ENCODE results near the gene UGP2. TPM values are rescaled to one million over a fixed set of nuclear protein-coding genes. Genes with fewer than 3 reads are reported as not detected.
"Not testable (repeated sequence)": the region's sequence is repeated elsewhere in the genome, so short reads cannot be mapped to it uniquely, and the experiment has no call there.

UGP2 gene
- total RNA-seq, 4 donors from 2014 or later, result 163 to 247 (median 198) TPM

DNA sequence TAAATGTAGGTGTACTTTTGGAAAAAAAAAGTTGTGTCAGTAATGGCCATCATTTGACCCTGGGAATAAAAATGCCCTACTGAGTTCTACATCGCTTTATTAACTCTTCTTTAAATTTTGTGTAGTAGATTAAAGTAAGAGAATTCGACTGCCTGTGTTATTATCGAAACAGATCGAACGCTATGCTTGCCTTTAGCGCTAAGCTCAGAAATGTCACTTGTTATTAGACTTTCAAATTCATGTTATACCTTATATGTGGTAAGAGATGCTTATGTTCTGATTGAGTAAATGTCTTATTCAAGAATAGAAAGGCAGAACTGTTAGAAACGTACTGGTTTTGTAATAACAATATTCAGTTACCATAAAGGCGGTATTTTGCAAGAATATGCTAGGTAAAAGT lies 1.4 kb downstream of the UGP2 start:
- WGBS, result 79% methylated on average over 8 of the region's 8 CpGs
- H3K9me3 ChIP-seq, result no peaks in the 10 kb centered on the region
- no peak for DNase-seq (ENCODE audit: extremely low spot score)
- intact Hi-C loops (cut with DNase I), result loop anchor here (5.0 kb wide), 2 partner anchors 44 to 256 kb away; partner anchors contain the start of genes MDH1 and WDPCP
- peaks cover 39 to 57% (median 54%) of the 10 kb centered on the region in 4 donors for H3K4me1 ChIP-seq
- H3K27ac ChIP-seq (replicated peaks in 1 of 4), result peak overlapping the region; percentile 92 to 98 (median 98)
- no peaks in the 10 kb centered on the region for H3K36me3 ChIP-seq
- TF ChIP-seq POLR2AphosphoS5 (IDR thresholded peaks at IDR 0.05) (no peak), POLR2A (IDR thresholded peaks at IDR 0.05; ENCODE audit: low read depth) (no peak), EP300 (IDR thresholded peaks at IDR 0.05) (no peak)
- TF ChIP-seq, protein P1, sequence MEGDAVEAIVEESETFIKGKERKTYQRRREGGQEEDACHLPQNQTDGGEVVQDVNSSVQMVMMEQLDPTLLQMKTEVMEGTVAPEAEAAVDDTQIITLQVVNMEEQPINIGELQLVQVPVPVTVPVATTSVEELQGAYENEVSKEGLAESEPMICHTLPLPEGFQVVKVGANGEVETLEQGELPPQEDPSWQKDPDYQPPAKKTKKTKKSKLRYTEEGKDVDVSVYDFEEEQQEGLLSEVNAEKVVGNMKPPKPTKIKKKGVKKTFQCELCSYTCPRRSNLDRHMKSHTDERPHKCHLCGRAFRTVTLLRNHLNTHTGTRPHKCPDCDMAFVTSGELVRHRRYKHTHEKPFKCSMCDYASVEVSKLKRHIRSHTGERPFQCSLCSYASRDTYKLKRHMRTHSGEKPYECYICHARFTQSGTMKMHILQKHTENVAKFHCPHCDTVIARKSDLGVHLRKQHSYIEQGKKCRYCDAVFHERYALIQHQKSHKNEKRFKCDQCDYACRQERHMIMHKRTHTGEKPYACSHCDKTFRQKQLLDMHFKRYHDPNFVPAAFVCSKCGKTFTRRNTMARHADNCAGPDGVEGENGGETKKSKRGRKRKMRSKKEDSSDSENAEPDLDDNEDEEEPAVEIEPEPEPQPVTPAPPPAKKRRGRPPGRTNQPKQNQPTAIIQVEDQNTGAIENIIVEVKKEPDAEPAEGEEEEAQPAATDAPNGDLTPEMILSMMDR (IDR thresholded peaks at IDR 0.05), result no peak
- no peaks in the 10 kb centered on the region for H3K27me3 ChIP-seq
- peak overlapping the region; percentile 74 to 99 (median 90) for H3K4me3 ChIP-seq

DNA sequence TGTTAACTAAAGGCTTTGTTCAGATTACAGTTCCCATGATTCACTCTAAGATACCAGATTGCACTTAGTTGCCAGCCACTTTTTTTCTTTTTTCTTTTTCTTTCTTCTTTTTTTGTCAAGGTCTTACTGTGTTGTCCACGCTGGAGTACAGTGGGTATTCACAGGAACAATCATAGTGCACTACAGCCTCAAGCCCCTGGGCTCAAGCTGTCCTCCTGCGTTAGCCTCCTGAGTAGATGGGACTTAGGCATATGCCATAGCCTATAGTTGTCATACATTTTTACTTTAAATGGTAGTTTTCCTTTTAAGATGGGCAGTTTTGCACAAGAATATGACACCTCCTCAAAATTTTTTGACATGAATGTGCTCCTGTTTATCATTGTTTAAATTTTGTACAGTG lies 2.1 kb downstream of the UGP2 start:
- Histone ChIP-seq H3K9me3 (no peaks in the 10 kb centered on the region), H3K27ac (replicated peaks in 1 of 4) (no peak overlapping the region), H3K4me3 (peak overlapping the region; percentile 74 to 99 (median 90)), H3K4me1 (peaks cover 46 to 64% (median 60%) of the 10 kb centered on the region in 4 donors), H3K36me3 (no peaks in the 10 kb centered on the region), H3K27me3 (no peaks in the 10 kb centered on the region)
- WGBS, result 87% methylated on average over 2 of the region's 2 CpGs
- no peak for DNase-seq (ENCODE audit: extremely low spot score)
- intact Hi-C loops (cut with DNase I), result loop anchor here (5.0 kb wide), 2 partner anchors 44 to 256 kb away; partner anchors contain the start of genes MDH1 and WDPCP
- TF ChIP-seq POLR2AphosphoS5 (IDR thresholded peaks at IDR 0.05) (no peak), EP300 (IDR thresholded peaks at IDR 0.05) (no peak), POLR2A (IDR thresholded peaks at IDR 0.05; ENCODE audit: low read depth) (no peak)
- TF ChIP-seq, protein P1 (IDR thresholded peaks at IDR 0.05), result no peak

DNA sequence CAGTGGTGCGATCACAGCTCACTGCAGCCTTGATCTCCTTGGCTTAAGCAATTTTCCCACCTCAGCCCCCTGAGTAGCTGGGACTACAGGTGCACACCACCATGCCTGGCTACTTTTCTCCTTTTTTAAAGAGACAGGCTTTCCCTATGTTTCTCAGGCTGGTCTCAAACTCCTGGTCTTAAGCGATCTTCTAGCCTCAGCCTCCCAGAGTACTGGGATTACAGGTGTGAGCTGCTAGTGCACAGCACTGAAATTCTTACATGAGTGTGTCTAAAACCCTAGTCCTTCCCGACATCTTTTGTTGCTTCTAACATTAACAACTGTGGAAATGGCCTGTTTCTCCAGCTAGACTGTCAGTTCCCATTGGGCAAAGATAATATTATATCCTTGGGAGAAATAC lies 2.9 kb downstream of the UGP2 start:
- intact Hi-C loops (cut with DNase I), result loop anchor here (5.0 kb wide), 2 partner anchors 43 to 257 kb away; partner anchors contain the start of genes MDH1 and WDPCP
- WGBS, result 83% methylated on average over 3 of the region's 3 CpGs
- Histone ChIP-seq H3K27me3 (no peaks in the 10 kb centered on the region), H3K4me3 (peak overlapping the region in 1 of 4 donors; percentile 27), H3K4me1 (peaks cover 53 to 72% (median 68%) of the 10 kb centered on the region in 4 donors), H3K27ac (replicated peaks in 1 of 4) (no peak overlapping the region), H3K9me3 (no peaks in the 10 kb centered on the region), H3K36me3 (no peaks in the 10 kb centered on the region)
- no peak for DNase-seq (ENCODE audit: extremely low spot score)
- TF ChIP-seq EP300 (IDR thresholded peaks at IDR 0.05), result no peak
- TF ChIP-seq, protein P1 (IDR thresholded peaks at IDR 0.05), result no peak
- no peak for TF ChIP-seq POLR2AphosphoS5 (IDR thresholded peaks at IDR 0.05)
- TF ChIP-seq POLR2A (IDR thresholded peaks at IDR 0.05; ENCODE audit: low read depth), result no peak

DNA sequence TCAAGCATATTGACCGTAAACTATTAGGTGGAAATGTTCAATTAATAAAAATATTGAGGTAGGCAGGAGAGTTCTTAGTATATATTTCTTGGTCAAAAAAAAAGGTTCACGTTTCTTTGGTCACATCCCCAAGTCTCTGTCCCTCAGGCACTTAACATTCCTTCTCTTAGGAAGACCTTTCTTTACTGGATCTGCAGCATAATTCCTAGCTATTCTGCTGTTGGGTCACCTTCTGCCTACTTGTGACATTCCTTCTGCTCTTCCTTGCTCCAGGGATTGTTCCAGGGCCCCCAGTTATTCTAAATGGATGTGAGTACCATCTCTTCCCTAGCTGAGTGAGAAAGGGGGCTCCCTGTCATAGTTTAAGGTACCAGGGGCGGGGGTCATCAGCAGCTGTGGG lies 4.2 kb downstream of the UGP2 start:
- Histone ChIP-seq H3K36me3 (no peaks in the 10 kb centered on the region), H3K9me3 (no peaks in the 10 kb centered on the region), H3K27me3 (no peaks in the 10 kb centered on the region), H3K4me3 (no peak overlapping the region), H3K4me1 (peaks cover 54 to 78% (median 73%) of the 10 kb centered on the region in 4 donors), H3K27ac (replicated peaks in 1 of 4) (peak overlapping the region; percentile 12 to 35 (median 16))
- intact Hi-C loops (cut with DNase I), result no loop called here
- TF ChIP-seq EP300 (IDR thresholded peaks at IDR 0.05) (no peak), POLR2AphosphoS5 (IDR thresholded peaks at IDR 0.05) (no peak), POLR2A (IDR thresholded peaks at IDR 0.05; ENCODE audit: low read depth) (no peak)
- TF ChIP-seq, protein P1 (IDR thresholded peaks at IDR 0.05), result no peak
- DNase-seq (ENCODE audit: extremely low spot score), result no peak
- 87% methylated on average over 3 of the region's 3 CpGs for WGBS

DNA sequence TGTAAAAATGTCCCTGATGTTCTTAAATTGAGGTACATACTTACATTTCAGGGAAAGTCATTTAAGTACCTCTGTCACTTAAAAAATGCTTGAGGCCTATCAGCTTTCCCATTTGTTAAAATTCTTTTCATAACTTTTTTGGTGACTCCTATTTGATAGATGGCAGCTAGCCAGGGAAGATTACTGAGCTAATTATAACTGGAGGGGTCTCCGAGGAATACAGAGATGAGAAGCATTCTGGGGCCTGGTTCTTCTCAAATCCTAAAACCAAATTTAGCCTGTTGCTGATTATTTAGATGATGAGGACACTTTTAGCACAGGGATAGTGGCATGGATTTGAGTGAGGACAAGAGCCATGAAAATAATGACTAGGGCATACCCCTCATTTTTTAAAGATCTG lies 4.8 kb downstream of the UGP2 start:
- intact Hi-C loops (cut with DNase I), result no loop called here
- Histone ChIP-seq H3K9me3 (no peaks in the 10 kb centered on the region), H3K27me3 (no peaks in the 10 kb centered on the region), H3K4me1 (peaks cover 56 to 84% (median 76%) of the 10 kb centered on the region in 4 donors), H3K27ac (replicated peaks in 1 of 4) (peak overlapping the region in 3 of 4 donors; percentile 2 to 16 (median 16)), H3K36me3 (no peaks in the 10 kb centered on the region), H3K4me3 (no peak overlapping the region)
- TF ChIP-seq EP300 (IDR thresholded peaks at IDR 0.05), result no peak
- no peak for TF ChIP-seq POLR2AphosphoS5 (IDR thresholded peaks at IDR 0.05)
- TF ChIP-seq, protein P1 (IDR thresholded peaks at IDR 0.05), result no peak
- TF ChIP-seq POLR2A (IDR thresholded peaks at IDR 0.05; ENCODE audit: low read depth), result no peak
- DNase-seq (ENCODE audit: extremely low spot score), result no peak
- 41% methylated on average over 1 of the region's 1 CpG for WGBS

DNA sequence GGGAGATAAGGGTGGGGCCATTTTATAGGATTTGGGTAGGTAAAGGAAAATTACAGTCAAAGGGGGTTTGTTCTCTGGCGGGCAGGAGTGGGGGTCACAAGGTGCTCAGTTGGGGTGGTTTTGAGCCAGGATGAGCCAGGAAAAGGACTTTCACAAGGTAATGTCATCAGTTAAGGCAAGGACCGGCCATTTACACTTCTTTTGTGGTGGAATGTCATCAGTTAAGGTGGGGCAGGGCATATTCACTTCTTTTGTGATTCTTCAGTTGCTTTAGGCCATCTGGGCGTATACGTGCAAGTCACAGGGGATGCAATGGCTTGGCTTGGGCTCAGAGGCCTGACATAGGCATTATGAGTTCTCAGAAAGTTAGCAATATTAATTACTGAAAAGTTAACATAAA lies 5.9 kb downstream of the UGP2 start:
- H3K27me3 ChIP-seq; H3K9me3 ChIP-seq; H3K4me3 ChIP-seq; intact Hi-C loops (cut with DNase I); H3K27ac ChIP-seq (replicated peaks in 1 of 4); H3K36me3 ChIP-seq; DNase-seq (ENCODE audit: extremely low spot score): not testable (repeated sequence)
- H3K4me1 ChIP-seq, result peaks cover 56 to 95% (median 85%) of the 10 kb centered on the region in 4 donors
- 98% methylated on average over 4 of the region's 4 CpGs for WGBS
